ENCODE data around the gene EPHB6.
A peak's percentile ranks its signal among the peaks of the same experiment; 100 is the strongest.

The EPHB6 gene

GRCh38 chr7:142813699-142814098 lies 41.2 kb upstream of the EPHB6 start:
- Mint-ChIP-seq H3K36me3 (no peaks in the 10 kb centered on the region), H3K4me1 (peaks cover 71% of the 10 kb centered on the region), H3K9me3 (no peaks in the 10 kb centered on the region), H3K27ac (peak overlapping the region; percentile 100), H3K27me3 (peaks cover 4% of the 10 kb centered on the region), H3K4me3 (peak overlapping the region; percentile 69)
- CTCF ChIA-PET, result interaction anchor here (0.9 to 10.3 kb wide), 15 partner anchors 10 to 512 kb away, joined by 3 to 346 read pairs (median 7); no protein-coding TSS in a partner anchor
- no peak for DNase-seq

DNA sequence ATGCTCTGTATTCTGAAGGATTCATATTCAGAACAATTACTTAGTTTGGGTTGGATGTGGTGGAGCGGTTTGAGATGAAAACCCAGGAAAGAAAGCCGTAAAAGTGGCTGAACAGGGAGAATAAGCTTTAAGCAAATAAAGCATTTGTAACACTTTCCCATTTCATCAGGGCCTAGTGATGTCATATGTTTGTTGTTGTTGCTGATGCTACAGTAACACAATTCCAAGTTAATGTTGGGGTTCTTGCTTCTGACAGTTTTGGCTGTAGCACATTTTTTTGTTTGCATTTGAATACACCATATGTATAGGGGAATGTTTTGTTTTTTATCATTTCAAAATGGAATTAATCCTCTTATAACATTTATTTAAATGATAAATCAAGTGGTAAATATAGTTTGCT lies 40.4 kb upstream of the EPHB6 start:
- Mint-ChIP-seq H3K4me3 (peak overlapping the region; percentile 1), H3K36me3 (no peaks in the 10 kb centered on the region), H3K4me1 (peaks cover 71% of the 10 kb centered on the region), H3K27ac (peak overlapping the region; percentile 64), H3K27me3 (peaks cover 6% of the 10 kb centered on the region), H3K9me3 (no peaks in the 10 kb centered on the region)
- CTCF ChIA-PET, result interaction anchor here (0.6 to 10.3 kb wide), 7 partner anchors 11 to 513 kb away, joined by 3 to 346 read pairs (median 12); no protein-coding TSS in a partner anchor
- DNase-seq, result no peak

DNA sequence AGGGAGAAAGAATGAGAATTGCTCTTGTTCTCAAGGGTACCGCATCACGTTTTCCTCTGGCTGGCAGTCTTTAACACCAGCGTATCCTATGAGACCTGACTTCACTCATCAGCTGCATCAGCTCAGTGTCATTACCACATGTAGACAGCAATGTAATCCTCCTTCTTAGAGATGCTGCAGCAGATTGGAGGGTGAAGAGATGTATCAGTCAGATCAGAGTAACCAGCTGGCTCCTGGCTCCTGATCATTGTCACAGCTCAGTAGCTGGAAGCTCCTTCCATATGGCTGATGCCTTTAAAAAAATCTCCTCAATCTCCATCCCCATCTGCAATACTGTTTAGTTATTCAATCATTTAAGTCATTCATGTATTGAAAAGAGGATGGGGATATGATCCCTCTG lies 39.7 kb upstream of the EPHB6 start:
- no peaks in the 10 kb centered on the region for H3K9me3 Mint-ChIP-seq
- peak overlapping the region; percentile 53 for H3K27ac Mint-ChIP-seq

DNA sequence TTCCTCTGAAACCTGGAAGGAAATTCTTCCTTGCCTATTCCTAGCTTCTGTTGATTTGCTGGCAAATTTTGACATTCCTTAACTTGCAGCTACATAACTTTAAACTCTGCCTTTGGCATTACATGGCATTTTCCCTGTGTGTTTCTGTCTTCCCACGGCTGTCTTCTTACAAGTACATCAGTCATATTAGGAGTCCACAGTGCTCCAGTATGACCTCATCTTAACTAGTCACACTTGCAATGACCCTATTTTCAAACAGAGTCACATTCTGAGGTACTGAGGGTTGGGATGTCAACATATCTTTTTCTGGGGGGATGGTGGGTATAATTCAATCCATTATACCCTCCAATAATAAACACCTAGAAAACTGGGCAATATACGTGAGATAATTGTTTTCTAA lies 37.4 kb upstream of the EPHB6 start:
- Mint-ChIP-seq H3K36me3 (peaks cover 4% of the 10 kb centered on the region), H3K4me1 (peaks cover 42% of the 10 kb centered on the region), H3K9me3 (no peaks in the 10 kb centered on the region), H3K4me3 (no peak overlapping the region), H3K27me3 (peaks cover 15% of the 10 kb centered on the region), H3K27ac (peak overlapping the region; percentile 74)
- DNase-seq, result no peak
- CTCF ChIA-PET, result interaction anchor here (1.1 to 1.5 kb wide), 4 partner anchors 55 to 282 kb away, joined by 3 to 4 read pairs (median 3); no protein-coding TSS in a partner anchor

More for the DNA sequence above, 39.7 kb upstream of the EPHB6 start:
- peak overlapping the region; percentile 9 for H3K4me3 Mint-ChIP-seq
- peaks cover 10% of the 10 kb centered on the region for H3K27me3 Mint-ChIP-seq
- peaks cover 65% of the 10 kb centered on the region for H3K4me1 Mint-ChIP-seq
- CTCF ChIA-PET, result interaction anchor here (0.6 to 10.3 kb wide), 5 partner anchors 10 to 514 kb away, joined by 3 to 346 read pairs (median 4); partner anchors contain the start of gene EPHB6
- no peak for DNase-seq
- H3K36me3 Mint-ChIP-seq, result no peaks in the 10 kb centered on the region

DNA sequence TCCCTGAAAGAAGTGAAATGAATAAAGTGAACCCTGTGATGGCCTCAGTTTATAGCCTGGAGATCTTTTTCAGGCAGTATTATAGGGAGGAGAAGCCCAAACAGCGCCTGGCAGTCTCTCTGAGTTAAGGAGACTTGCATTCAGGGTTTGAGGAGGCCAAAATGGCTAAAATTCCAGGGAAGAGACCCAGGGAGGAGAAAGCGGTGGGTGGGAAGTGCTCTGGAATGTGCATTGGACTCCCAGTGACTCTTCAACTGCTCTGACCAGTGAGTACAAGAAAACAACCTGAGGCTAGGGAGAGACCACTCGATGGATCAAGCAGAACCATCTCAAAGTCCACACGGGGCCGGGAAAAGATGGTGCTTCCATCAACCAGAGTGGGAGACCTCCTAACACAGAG lies 35.3 kb upstream of the EPHB6 start:
- Mint-ChIP-seq H3K36me3 (peaks cover 4% of the 10 kb centered on the region), H3K27ac (no peak overlapping the region)
- CTCF ChIA-PET, result interaction anchor here (1.5 to 3.2 kb wide), 2 partner anchors 8 to 9 kb away, joined by 4 to 11 read pairs; no protein-coding TSS in a partner anchor

DNA sequence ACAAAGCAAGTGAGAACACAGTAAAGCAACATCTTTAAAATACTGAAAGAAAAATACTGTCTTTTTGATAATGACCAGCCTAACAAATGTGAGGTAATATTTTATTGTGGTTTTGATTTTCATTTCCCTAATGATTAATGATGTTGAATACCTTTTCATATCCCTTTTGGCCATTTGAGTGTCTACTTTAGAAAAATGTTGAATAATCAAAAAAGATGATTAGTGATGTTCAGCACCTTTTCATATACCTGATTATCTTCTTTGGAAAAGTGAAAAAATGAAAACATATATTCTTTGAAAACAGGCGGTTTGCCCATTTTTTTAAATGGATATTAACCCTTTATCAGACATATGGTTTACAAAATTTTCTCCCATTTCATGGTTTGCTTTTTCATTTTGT lies 32.2 kb upstream of the EPHB6 start:
- Mint-ChIP-seq H3K27ac (no peak overlapping the region), H3K4me1 (peaks cover 18% of the 10 kb centered on the region), H3K27me3 (peaks cover 15% of the 10 kb centered on the region), H3K36me3 (peaks cover 8% of the 10 kb centered on the region), H3K4me3 (no peak overlapping the region), H3K9me3 (peaks cover 5% of the 10 kb centered on the region)
- CTCF ChIA-PET, result interaction anchor here (1.1 kb wide), 1 partner anchor 9 kb away, joined by 7 read pairs; no protein-coding TSS in a partner anchor
- DNase-seq, result no peak

More for the DNA sequence above, 35.3 kb upstream of the EPHB6 start:
- no peak overlapping the region for H3K4me3 Mint-ChIP-seq
- DNase-seq, result no peak
- no peaks in the 10 kb centered on the region for H3K9me3 Mint-ChIP-seq
- H3K27me3 Mint-ChIP-seq, result peaks cover 15% of the 10 kb centered on the region
- peaks cover 23% of the 10 kb centered on the region for H3K4me1 Mint-ChIP-seq

DNA sequence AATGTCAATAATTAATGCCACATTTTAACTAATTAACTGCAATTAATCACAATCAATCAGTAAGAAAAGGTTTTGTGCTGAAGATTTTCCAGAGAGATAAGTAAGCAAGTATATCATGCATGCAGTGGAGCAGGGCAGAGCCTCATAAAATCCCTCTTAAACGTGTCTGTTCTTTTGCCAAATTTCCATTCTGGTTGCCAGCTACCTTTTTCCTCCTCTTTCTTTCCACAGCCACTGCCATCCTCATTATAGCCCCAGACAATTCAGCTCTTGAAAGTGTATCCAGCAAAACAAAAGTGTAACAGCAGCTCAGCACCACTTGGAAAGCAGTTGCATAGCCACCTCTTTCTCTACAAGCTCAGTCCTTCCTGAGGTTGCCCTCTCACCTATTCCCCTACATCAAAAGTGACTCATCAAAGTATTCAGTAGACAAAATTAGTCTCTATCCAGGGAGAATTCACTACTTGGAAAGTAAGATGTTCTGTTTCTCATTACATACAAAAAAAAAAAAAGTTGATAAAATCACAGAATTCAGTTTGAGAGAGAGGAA lies 26.9 kb upstream of the EPHB6 start:
- Mint-ChIP-seq H3K4me1 (peaks cover 2% of the 10 kb centered on the region), H3K36me3 (peaks cover 4% of the 10 kb centered on the region), H3K9me3 (peaks cover 5% of the 10 kb centered on the region), H3K27me3 (peaks cover 9% of the 10 kb centered on the region), H3K4me3 (no peak overlapping the region), H3K27ac (no peak overlapping the region)
- no peak for DNase-seq
- CTCF ChIA-PET, result interaction anchor here (1.1 to 1.4 kb wide), 3 partner anchors 9 to 174 kb away, joined by 4 to 9 read pairs (median 5); no protein-coding TSS in a partner anchor

- no peak for DNase-seq
- peaks cover 4% of the 10 kb centered on the region for H3K27me3 Mint-ChIP-seq
- no peaks in the 10 kb centered on the region for H3K9me3 Mint-ChIP-seq
- H3K27ac Mint-ChIP-seq, result no peak overlapping the region
- H3K36me3 Mint-ChIP-seq, result no peaks in the 10 kb centered on the region
- H3K4me3 Mint-ChIP-seq, result no peak overlapping the region
- H3K4me1 Mint-ChIP-seq, result peaks cover 23% of the 10 kb centered on the region
- CTCF ChIA-PET, result interaction anchor here (1.3 kb wide), 1 partner anchor 446 kb away, joined by 3 read pairs; no protein-coding TSS in a partner anchor
Measured at GRCh38 chr7:142832417-142832816, 22.5 kb upstream of the EPHB6 start.

DNA sequence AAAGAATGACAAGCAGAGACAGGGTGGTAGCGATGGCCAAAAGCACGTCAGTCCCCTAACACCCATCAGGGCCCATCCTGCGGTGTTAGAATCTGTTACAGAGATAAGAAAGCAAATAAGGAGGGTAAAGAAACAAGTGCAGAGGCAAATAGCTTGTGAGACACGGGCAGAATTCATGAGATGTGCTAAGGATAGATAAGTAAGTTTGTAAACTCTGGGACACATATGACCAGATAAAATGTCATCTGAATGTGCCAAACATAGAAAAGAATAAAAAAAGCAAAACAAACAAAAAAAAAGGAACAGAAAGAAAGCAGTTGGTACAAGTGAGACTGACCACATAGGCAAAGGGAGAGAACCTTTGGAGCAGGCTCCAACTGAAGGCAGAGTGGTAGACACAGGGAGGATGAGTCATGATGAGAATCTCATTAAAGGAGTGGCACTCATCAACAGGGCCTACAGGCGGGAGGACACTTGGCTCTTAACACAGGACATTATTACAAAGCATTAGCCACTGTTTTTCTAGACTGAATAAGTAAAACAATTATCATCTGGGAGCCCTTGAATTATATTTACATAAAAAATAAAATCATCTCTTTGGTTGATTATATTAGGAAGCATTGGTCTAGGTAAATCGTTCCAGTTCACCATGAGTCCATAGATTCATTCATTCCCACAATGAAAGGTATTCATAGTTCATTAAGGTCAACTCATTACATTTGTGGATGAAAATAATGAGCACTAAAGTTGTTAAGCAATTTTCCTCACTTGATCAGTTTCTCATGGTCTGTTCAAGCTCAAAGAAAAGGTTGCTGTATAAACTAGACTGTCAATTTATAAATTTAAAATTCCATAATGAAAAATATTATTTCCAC lies 21.5 kb upstream of the EPHB6 start:
- CTCF ChIA-PET, result no interaction called here
- no peak overlapping the region for H3K4me3 Mint-ChIP-seq
- H3K36me3 Mint-ChIP-seq, result no peaks in the 10 kb centered on the region
- DNase-seq, result no peak
- H3K27me3 Mint-ChIP-seq, result no peaks in the 10 kb centered on the region
- no peak overlapping the region for H3K27ac Mint-ChIP-seq
- H3K9me3 Mint-ChIP-seq, result no peaks in the 10 kb centered on the region
- H3K4me1 Mint-ChIP-seq, result peaks cover 23% of the 10 kb centered on the region

DNA sequence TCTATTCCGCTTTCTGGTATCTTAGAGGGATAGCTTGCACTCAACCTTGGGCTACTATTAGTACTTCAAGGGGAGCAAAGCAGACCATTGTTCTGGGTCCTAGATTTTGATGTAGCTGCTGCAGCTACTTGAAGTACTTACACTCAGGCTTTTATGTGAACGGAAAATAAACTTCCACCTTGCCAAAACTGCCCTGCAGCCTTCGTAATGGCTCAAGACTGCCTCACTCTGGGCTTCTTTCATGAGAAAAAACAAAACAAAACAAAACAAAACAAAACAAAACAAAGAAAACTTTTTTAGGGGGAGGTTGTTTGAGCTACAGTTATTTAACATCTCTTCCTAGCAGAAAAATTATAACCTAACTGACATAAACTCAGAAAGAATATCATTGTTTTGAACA lies 19.4 kb upstream of the EPHB6 start:
- H3K4me1 Mint-ChIP-seq, result peaks cover 23% of the 10 kb centered on the region
- no peaks in the 10 kb centered on the region for H3K9me3 Mint-ChIP-seq
- H3K36me3 Mint-ChIP-seq, result no peaks in the 10 kb centered on the region
- no peaks in the 10 kb centered on the region for H3K27me3 Mint-ChIP-seq
- peak; percentile 40 for DNase-seq
- CTCF ChIA-PET, result interaction anchor here (0.7 to 2.3 kb wide), 18 partner anchors 14 to 532 kb away, joined by 3 to 28 read pairs (median 4); partner anchors contain the start of gene EPHB6
- H3K27ac Mint-ChIP-seq, result no peak overlapping the region
- no peak overlapping the region for H3K4me3 Mint-ChIP-seq

DNA sequence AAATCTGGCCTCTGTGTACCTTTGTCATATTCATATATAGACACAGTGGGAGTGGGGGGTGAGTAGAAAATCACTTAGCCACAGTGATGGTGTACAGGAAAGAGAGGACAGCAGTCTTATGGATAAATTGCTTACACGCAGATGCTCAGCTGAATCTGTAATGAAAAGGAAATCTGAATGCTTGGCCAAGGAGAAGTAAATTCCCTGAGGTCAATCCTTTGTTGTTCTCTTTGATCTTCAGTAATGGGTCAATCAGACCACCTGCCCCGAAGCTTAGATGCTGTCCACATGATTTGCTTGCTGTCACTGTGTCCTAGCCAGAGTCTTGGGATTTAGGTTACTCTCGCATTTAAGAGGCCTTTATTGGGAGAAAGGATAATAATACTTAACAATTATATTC lies 18.4 kb upstream of the EPHB6 start:
- Mint-ChIP-seq H3K27ac (no peak overlapping the region), H3K4me3 (no peak overlapping the region), H3K27me3 (no peaks in the 10 kb centered on the region), H3K9me3 (no peaks in the 10 kb centered on the region), H3K4me1 (peaks cover 23% of the 10 kb centered on the region), H3K36me3 (no peaks in the 10 kb centered on the region)
- no peak for DNase-seq
- CTCF ChIA-PET, result interaction anchor here (0.6 to 2.3 kb wide), 15 partner anchors 15 to 313 kb away, joined by 3 to 28 read pairs (median 5); partner anchors contain the start of gene EPHB6

- H3K36me3 Mint-ChIP-seq, result no peaks in the 10 kb centered on the region
- CTCF ChIA-PET, result interaction anchor here (0.8 to 1.0 kb wide), 2 partner anchors 13 to 27 kb away, joined by 4 read pairs; no protein-coding TSS in a partner anchor
- H3K4me3 Mint-ChIP-seq, result no peak overlapping the region
- no peak overlapping the region for H3K27ac Mint-ChIP-seq
- H3K9me3 Mint-ChIP-seq, result no peaks in the 10 kb centered on the region
- peaks cover 4% of the 10 kb centered on the region for H3K27me3 Mint-ChIP-seq
- H3K4me1 Mint-ChIP-seq, result peaks cover 20% of the 10 kb centered on the region
- no peak for DNase-seq
Measured at GRCh38 chr7:142838461-142839213, 16.2 kb upstream of the EPHB6 start.

DNA sequence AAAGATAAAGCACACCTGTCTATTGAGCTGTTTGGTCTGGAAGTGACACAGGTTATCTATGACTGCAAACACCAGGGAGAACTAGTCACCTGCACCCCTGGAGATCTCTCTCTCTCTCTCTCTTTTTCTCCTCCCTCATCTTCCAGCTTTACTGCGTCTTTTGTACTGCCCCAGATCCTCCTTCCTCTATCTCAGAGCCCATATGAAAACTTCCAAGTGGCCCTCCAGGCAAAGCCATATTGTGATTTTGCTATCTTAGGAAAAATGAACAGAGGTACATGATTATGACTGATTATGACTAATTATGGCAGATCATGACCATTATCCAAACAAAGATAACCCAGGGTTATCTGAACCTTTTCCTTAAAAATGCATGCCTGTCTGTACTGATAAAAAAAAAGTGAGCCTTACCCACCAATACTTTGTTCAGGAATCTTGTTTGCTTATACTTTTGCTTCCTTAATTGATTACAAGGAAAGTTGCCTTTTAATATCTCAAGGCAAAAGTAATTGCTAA lies 12.6 kb upstream of the EPHB6 start:
- DNase-seq, result no peak
- CTCF ChIA-PET, result interaction anchor here (1.5 kb wide), 1 partner anchor 29 kb away, joined by 6 read pairs; no protein-coding TSS in a partner anchor
- no peak overlapping the region for H3K27ac Mint-ChIP-seq
- H3K36me3 Mint-ChIP-seq, result no peaks in the 10 kb centered on the region
- no peaks in the 10 kb centered on the region for H3K4me1 Mint-ChIP-seq
- peaks cover 4% of the 10 kb centered on the region for H3K27me3 Mint-ChIP-seq
- H3K9me3 Mint-ChIP-seq, result no peaks in the 10 kb centered on the region
- H3K4me3 Mint-ChIP-seq, result no peak overlapping the region

Data from activated naive CD4-positive, alpha-beta T cell treated with anti-CD3 and anti-CD28 coated beads, Interleukin-2, amount 10 ng/mL, durations not matched to agents 7 days and 5 days (primary cell).